Limb (tissue), 2 donors: ENCODE measurements around the gene CCDC34.

Source experiments
- DNase-seq, 2 donors: peaks; one replicate each; pipeline ENCODE4 v3.0.0-alpha.2; 2016; ENCODE audit errors: extremely low spot score in 2 of 2

Gene CCDC34, protein sequence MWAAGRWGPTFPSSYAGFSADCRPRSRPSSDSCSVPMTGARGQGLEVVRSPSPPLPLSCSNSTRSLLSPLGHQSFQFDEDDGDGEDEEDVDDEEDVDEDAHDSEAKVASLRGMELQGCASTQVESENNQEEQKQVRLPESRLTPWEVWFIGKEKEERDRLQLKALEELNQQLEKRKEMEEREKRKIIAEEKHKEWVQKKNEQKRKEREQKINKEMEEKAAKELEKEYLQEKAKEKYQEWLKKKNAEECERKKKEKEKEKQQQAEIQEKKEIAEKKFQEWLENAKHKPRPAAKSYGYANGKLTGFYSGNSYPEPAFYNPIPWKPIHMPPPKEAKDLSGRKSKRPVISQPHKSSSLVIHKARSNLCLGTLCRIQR

DNA sequence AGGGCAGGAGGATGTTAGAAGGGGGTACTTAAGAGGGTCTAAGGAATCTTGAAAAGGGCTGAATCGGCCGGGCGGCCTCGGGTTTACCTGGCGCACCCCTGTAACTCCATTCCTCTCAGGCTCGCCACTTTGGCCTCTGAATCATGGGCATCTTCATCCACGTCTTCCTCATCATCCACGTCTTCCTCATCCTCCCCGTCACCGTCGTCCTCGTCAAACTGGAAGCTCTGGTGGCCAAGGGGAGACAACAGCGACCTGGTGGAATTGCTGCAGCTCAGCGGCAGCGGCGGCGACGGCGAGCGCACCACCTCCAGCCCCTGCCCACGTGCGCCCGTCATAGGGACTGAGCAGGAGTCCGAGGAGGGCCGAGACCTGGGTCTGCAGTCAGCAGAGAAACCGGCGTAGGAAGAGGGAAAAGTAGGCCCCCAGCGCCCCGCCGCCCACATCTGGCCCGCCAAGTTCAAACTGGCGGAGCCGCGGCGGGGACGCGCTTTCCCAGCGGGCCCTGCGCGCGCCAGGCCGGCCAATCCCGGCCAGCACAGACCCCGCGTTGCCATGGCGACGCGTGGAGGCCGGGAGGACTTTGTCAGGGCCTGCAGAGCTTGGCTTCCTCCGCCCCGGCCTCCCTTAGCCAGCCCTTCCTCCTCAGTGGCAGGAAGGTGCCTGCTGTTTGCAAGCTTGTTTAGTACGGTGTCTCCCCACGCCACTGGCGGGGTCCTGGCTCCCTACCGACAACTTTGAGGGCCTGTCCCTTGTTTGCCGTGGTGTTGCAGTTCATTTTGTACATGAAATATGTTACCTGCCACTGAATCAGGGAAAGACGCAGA is at the start of gene CCDC34:
CCDC34 (minus strand) TSS at position 467 of the 827 bp plus-strand sequence; CDS start at position 446, 21 bp downstream.
- DNase-seq, result peak; percentile 92 to 95

DNA sequence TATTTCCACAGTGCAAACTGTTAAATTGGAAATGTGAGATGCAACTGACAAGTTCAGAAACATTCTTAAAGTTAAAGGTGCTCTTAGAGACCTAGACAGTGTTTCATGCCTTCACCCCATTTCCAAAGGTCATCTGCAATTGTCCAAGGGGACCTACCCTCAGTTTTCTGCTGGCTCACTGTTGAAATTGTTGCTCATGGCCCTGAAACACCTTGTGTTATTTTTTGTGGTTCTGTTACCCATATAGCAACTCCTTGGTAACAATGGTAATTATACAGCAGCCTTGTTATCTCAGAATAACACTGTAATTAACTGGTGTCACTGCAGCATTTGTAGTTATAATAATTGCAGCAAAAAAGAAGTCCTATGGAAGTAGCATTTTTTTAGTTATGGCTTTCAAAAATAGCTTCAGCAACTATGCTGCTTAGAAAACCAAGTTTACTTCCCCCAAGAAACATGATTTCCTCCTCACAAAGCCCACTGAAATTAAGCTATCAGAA is 49.2 kb upstream of the CCDC34 start:
- no peak for DNase-seq

DNA sequence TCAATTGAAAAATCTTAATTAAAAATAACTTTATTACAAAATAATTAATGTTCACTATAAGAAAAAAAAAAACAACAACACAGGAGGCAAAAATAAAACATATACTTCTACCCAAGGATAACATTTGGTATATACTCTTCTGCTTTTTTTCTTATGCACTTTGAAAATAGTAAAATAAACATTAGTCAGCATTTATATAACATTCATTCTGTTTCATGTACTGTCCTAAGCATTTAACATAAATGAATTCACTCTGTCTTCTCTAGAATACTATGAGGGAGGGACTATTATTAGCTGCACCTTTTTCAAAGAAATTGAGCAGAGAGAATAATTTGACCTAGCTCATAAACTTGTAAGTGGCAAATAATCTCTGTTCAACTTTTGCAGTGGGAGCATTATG is 48.3 kb upstream of the CCDC34 start:
- no peak for DNase-seq

DNA sequence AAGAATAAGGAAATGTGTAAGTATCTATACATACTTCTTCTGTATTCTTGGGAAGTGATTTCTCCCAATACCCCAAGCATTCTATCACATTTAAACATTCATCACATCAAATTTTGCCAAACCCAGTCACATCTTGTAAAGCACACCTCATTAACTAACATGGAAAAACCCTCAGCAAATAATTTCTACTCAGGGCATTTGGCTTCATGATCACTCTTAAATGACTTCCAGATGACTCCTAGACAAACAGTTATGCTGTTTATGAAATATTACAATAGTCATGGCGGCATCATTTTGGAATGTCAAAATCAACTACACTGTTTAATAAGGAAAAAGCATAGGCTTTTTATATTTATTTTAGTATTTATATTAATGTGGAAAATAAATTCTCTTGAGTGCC is 47.3 kb upstream of the CCDC34 start:
- DNase-seq, result peak in 1 of 2 donors; percentile 44

DNA sequence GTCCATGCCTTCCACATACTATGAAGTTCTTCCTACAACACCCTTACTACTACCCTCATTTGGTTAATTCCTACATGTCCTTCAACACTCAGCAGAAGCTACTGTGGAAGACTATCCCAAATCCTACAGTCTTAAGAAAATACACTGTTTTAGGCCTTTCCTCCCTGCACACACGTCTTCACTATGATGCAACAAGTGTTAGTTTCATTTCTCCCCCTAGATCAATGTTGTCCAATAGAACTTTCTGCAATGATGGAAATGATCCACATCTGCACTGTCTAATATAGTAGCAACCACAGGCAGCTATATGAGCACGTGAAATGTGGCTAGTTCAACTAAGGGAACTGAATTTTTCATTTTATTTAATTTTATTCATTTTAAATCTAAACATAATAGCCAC is 46.7 kb upstream of the CCDC34 start:
- DNase-seq, result no peak

DNA sequence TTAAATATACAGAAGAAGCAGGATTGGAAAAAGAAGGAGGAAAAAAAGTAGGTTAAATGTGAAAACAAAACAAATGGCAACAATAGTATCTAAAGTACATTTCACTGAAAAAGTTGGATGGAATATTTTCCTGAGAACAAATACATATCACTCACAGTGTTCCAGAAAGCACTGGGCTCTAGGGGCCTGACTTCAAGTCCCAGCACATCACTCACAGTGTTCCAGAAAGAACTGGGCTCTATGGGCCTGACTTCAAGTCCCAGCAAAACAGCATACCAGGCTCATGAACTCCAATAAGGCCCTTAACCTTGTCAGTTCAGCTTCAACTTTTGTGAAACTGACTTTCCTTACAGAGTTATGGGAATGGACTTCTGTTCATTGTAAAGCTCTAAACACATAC is 46.0 kb upstream of the CCDC34 start:
- DNase-seq, result no peak

DNA sequence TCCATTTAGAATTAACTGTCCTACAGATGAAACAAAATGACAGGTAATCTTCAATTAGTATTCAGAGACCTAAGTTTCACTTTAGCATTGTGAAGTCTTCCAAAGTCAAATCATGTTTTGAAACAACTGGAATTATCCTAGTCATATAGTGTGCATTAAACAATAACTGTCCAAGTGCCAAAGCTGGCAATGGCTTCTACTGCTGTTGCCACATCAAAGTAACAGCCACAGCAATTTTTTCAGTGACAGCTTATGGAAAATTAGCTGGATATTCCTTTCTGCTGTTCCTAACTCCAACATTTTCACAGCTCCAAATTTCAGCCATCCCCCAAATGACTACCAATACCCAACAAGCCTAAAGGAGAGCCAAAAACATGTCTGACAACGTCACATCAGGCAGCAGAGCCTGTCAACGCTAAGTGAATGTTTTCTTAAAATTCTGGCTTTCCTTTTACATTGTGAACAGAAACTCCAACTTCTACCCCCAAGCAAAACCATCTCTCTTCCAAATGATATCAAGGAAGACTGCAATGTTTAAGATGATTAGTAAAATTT is 45.3 kb upstream of the CCDC34 start:
- no peak for DNase-seq

DNA sequence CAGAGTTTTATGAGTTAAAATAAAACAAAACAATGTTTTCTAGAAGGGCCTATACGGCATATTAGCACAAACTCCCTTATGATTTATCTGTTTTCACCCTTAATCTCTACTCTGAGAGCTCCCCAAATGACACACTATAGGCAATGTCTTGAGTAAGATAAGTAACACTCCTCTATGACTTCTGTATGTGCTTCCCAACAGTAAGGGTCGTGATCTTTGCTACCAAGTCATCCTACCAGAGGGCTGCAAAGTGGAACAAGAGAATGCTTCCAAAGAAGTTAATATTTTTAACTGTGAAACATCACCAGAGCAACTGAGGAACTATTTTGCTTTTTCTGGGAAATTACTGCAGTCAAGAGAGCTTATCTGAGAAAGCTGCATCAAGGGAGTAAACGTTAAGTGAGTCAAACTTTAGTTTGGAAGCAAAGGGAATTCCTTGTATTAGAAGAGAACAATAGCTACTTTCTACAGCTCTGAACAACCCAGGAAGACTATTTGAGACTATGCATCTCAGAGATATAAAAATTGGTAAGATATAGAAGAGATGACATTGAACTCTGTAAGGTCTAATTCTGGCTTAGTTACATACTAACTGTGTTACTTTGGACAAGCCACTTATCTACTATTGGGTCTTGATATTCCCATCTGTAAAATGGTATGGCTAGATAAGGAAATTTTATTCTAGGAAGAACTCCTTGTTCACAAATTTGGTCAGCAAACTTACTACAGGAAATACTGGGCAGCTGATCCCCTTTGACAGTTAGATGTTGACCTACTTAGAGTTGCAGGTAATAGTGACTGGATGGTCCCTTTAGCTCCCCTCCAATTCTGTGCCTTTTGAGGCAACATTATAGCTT is 43.7 kb upstream of the CCDC34 start:
- DNase-seq, result no peak

DNA sequence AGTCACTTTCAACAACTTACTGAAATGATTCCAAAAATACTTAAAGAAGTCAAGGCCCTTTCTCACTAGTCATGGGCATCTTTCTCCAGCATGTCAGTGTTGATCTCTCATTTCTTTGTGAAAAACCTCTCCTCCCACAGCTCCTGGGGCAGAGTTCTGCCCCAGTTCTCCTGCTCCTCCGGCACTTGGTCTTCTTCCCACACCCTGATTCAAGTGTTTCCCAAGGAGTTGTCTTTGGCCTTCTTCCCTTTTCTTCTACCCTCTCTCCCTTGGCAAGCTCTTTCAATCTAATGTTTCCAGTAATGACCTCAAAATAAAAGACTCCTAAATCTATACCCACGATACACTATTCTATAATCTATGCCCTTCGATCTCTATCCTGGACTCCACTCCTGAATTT is 42.1 kb upstream of the CCDC34 start:
- DNase-seq, result no peak

DNA sequence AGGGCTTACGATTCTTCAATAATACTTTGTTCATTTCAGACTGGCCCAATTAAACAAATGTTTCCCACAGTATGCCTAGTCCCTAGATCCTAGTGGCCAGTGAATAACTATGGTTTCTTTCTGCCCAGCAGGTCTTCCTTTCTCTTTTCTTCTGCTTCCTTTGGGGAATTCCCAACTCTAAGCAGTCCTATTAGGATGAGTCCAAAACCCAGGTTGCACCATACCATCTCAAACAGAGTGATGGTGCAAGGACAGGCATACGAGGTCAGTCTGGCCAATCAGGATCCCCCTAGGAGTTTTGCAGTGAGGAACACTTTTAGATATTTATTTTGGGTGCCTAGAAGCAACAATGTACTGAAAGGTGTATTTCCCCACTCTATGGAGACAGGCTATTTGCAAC is 41.4 kb upstream of the CCDC34 start:
- no peak for DNase-seq

DNA sequence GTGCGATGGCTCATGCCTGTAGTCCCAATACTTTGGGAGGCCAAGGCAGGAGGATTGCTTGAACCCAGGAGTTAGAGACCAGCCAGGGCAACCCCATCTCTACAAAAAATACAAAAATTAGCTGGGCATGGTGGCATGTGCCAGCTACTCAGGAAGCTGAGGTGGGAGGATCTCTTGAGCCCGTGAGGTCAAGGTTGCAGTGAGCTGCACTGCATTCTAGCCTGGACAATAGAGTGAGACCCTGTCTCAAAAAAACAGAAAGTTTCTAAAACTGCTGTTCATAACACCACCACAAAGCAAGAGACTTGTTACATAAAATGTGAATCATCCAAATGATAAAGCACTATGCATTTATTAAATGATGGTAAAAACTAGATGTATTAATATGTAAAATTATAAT is 40.2 kb upstream of the CCDC34 start:
- DNase-seq, result no peak

DNA sequence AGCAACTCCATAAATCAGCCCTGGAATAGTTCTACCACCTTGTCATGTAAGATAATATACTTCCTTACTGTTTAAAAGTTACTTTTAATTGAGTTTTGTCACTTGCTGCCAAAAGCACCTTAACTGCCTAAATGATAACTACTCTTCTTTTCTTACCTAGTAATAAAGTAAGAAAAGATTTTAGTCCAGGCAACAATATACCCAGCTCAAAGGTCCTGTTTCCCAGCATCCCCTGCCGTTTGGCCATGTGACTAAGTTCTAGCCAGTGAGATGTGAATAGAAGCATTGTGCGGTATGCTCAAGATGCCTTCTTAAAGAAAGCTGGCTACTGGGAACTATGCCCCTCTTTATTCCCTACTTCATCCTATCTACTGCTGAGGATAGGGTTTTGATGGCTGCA is 39.4 kb upstream of the CCDC34 start:
- no peak for DNase-seq

DNA sequence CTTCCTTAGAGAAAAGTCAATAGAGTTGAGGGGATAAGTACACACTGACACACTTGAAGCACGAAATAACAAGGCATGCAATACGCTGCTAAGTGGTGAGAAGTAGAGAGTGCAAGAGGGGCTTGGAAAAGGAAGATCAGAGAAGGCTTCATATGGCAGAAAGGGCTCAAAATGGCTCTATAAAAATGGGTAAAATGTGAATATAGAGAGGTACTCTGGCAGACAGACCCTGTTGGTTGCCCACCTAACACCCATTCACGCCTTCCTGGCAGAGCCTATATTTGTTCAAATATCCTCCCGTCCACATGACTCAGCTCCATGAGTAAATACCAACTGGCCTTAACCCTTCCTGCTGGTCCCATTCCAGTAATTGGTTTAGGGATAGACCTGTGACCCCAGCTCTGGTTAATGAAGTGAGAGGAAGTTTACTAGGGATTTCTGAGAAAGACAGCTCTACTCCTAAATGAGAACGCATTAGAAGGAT is 38.9 kb upstream of the CCDC34 start:
- no peak for DNase-seq

DNA sequence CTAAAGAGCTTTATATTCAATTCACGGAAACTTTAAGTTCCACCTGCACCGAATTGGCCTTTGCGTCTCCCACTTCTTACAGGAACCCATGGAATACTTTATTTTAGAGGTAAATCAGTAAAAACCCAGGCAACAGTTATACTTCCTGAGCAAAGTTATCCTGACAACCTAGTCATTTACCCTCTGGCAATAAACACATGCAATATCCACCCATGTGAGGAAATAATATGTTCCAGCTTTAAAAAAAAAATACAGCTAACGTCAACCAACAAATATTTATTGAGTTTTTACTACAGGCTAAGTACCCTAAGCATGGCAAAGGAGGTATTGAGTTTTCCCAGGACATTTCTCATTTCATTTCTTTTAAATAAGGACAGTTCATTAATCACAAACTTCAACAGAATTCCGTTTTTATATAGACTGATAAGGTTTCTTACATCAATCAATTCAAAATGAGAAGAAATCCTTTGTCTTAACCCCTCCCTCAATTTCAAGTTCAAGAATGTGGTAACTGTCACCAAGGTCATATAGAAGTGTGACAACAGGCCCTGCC is 38.3 kb upstream of the CCDC34 start:
- no peak for DNase-seq

DNA sequence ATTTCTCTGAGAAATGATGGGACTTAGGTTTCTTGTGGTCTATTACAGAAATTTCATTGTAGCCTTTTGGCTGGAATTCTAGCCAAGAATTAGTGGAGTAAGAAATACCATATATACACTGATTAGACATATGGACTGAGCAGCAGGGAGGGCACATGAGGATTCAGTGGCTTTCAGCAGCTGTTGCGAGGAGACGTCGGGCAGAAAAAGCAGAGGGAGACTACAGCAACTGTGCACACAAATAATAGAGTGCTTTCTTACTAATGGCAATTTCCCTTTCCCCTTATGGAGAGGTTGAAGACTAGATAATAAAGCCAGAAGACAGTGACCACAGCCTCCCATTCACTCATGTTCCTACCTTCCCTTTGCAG is 35.4 kb upstream of the CCDC34 start:
- DNase-seq, result peak in 1 of 2 donors; percentile 58

DNA sequence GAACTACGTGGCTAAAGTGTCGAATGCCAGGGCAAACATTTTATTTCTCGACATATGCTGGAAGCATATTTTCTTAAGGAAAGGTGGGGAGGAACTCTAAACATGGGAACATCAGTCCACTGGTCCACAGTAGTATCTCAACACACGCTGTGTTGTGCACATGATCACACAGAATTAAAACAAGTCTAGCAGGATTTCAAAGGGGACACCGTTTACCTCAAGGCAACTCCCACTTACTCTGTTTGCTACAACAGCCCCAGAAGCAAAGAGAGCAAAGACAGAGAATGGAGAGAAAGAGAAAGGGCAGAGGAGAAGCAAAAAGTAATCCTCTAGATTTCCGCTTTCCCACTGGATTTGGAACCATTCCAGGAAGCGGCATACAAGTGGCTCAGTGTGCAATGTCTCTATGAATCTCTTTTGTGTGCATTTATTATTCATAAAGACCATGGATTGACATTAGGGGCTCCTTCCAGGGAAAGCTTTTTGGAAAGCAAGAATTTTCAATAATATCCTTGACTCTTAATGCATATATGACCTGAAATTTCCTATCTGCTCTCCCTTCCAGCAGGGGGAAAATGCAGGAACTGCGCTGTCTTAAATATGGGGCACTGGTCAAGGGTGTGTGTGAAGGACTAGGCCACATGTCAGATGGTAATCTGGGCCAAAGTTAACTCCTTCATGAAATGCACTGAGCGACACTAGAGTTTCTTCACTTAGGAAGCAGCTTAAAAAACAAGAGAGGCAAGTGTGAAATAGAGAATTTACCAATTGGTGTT is 34.8 kb upstream of the CCDC34 start:
- no peak for DNase-seq

DNA sequence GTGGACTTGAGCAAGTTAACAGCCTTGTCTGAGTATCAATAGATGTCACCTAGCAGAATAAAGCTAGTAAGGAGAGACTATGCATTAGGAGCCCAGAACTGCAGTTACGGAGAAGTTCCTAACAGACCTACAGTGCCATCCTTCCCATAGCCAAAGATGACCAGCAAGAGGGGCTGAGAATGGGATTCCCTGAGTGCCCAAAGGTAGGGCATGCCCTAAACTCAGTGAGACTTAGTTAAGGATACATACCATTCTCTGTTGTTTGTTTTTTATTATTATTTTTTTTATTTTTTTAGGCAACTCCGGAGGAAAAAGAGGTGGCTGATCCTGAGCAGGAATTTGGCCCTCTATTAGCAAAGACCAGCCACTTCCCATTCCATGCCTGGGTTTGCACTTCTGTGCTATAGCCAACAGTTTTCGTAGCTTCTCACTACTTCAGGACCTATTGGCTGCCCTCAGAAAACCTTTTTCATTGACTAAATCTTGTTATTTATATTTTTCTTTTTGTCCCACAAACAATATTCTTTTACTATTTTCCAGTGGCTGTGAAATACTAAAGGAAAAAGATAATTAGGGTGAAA is 33.3 kb upstream of the CCDC34 start:
- no peak for DNase-seq

DNA sequence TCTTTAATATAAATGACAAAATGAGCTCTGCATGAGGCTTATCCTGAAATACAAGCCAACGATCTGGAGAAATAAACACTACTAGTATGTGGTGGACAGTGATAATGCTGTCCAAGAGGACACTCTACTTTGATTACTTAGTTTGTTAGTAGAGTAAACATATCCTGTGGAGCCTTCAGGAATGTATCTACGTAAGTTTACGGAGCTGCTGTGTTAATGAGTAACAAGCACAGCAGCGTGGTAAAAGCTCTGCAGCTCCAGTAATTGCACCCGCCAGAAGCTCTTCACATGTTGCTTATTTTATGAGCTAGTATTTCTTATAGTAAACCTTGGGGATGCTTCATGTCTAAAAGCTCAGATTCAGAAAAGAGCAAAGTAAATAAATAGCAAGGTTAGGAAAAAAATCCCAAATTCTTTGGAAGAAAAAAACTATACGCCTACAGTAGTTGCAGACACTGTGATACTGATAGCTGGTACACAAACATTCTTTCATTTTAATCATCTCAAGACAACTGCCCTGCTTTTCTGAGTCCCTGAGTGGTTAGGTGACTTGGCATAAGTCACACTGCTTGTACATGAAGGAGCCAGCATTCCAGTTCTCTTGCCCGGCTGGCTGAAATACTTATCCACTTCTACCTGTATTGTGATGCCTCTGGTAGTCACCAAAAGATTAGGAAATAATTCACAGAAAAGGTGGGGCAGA is 32.7 kb upstream of the CCDC34 start:
- no peak for DNase-seq

DNA sequence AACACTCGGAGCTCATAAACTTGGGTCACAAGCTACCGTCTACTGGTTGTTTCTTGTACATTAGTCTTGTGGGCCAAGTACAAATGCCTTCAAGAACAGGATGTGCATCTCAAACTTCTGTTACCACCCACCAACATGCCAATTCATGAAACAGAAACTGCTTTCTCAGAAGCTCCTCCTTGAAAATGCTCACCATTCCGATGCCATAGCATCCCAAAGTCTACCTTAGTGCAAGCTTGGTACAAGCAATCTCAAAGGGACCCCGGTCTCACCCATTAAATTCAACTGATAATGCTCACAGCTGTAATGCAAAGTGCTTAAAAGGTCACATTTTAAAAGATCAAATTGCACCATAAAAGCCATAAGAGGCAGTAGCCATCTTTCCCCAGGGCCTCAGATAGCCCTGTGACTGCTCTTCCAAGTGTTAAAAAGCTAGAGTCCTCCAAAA is 31.8 kb upstream of the CCDC34 start:
- DNase-seq, result no peak
